K562 (cell line): ENCODE results near the gene SLC1A7. TPM values are rescaled to one million over a fixed set of nuclear protein-coding genes. Genes with fewer than 3 reads are reported as not detected.

Source experiments
- ATAC-seq: fragments of 200-7000 bp; cut with Tn5 transposase; 3 replicates; pipeline ENCODE4 v1.9.1; 2020; ENCODE audit warnings: moderate library complexity
- BruUV-seq: library from RNA; stranded (reverse); fragments of 400-500 nt; replicated peaks from 2 replicates; lab custom pipeline; 2021; lab: Mats Ljungman, UMichigan
- CTCF ChIA-PET: fragments of 300-600 bp; formaldehyde crosslinking; extraction: SDS; loops from one replicate; lab custom pipeline; 2021; ENCODE audit warnings: low intra/inter-chr PET ratio; lab: Yijun Ruan, JAX
- POLR2A ChIA-PET: fragments of 300-600, 350-650 bp; sonication (Branson Sonifier 250); formaldehyde crosslinking; extraction: SDS; loops from one replicate; lab custom pipeline; 2021; ENCODE audit warnings: antibody characterized with exemption, inconsistent platforms; lab: Yijun Ruan, JAX
- DNase-seq, 4 experiments: peaks; one replicate each; pipeline versions ENCODE4 v3.0.0 to v3.0.0-alpha.2; 2011 to 2018; ENCODE audit warnings: low spot score in 3 of 4, mixed read lengths in 3 of 4; ENCODE audit errors: extremely low read depth in 1 of 4
- FAIRE-seq: peaks from 2 replicates; lab custom pipeline; 2011; peaks lifted over from hg19 to GRCh38; lab: Jason Lieb, UNC
- H2AFZ ChIP-seq: 2 replicates; pipeline ENCODE4 v1.6.0; 2011; ENCODE audit warnings: low read depth, low read length, control low read depth, inconsistent platforms
- H3K27ac ChIP-seq: fragments of 200-600 bp; 3 replicates; pipeline ENCODE4 v1.8.0; 2011; ENCODE audit warnings: low read depth, mild to moderate bottlenecking, control low read depth, inconsistent platforms, low read length, moderate library complexity, mixed read lengths; ENCODE audit errors: extremely low read depth
- H3K27me3 ChIP-seq, 2 experiments: fragments of 300-600 bp in 1 of 2; 2 replicates in 1 of 2; 3 replicates in 1 of 2; pipeline versions ENCODE4 v1.6.0 to v1.8.0; 2011; ENCODE audit warnings: inconsistent platforms in 2 of 2, low read length in 2 of 2, mild to moderate bottlenecking in 1 of 2, mixed read lengths in 1 of 2, moderate library complexity in 1 of 2; ENCODE audit not compliant: control insufficient read depth in 2 of 2, insufficient read depth in 2 of 2
- H3K36me3 ChIP-seq: fragments of 300-600 bp; 3 replicates; pipeline ENCODE4 v1.8.0; 2011; ENCODE audit warnings: mild to moderate bottlenecking, low read length, inconsistent platforms; ENCODE audit not compliant: control insufficient read depth, insufficient read depth
- H3K4me1 ChIP-seq, 2 experiments: fragments of 200-600 bp in 1 of 2; replicated peaks in 1 of 2; 2 replicates in 1 of 2; 3 replicates in 1 of 2; pipeline versions ENCODE4 v1.5.1 to v1.8.0; 2011; ENCODE audit warnings: inconsistent platforms in 2 of 2, low read length in 2 of 2, mild to moderate bottlenecking in 1 of 2, mixed read lengths in 1 of 2, moderate library complexity in 1 of 2; ENCODE audit not compliant: control insufficient read depth in 2 of 2, insufficient read depth in 2 of 2
- H3K4me2 ChIP-seq: 2 replicates; pipeline ENCODE4 v1.6.1; 2011; ENCODE audit warnings: low read length, control low read depth, inconsistent platforms, mixed read lengths; ENCODE audit not compliant: insufficient read depth
- H3K4me3 ChIP-seq: fragments of 200-600 bp; sonication (generic), shearing (Covaris generic); 2 replicates; pipeline ENCODE4 v1.5.1; 2016; ENCODE audit warnings: control low read depth, inconsistent platforms
- H3K79me2 ChIP-seq: fragments of 200-600 bp; 3 replicates; pipeline ENCODE4 v1.8.0; 2011; ENCODE audit warnings: low read length, inconsistent platforms; ENCODE audit not compliant: control insufficient read depth, insufficient read depth
- H3K9ac ChIP-seq, 2 experiments: 2 replicates each; pipeline versions ENCODE4 v1.6.0 to v1.6.1; 2011; ENCODE audit warnings: low read depth in 2 of 2, low read length in 2 of 2, control low read depth in 1 of 2, inconsistent platforms in 1 of 2, mild to moderate bottlenecking in 1 of 2, mixed read lengths in 1 of 2; ENCODE audit not compliant: insufficient read depth in 1 of 2
- H3K9me1 ChIP-seq: one replicate; pipeline ENCODE4 v1.6.0; 2011; ENCODE audit warnings: inconsistent platforms, mild to moderate bottlenecking, low read length, moderate library complexity; ENCODE audit not compliant: control insufficient read depth, insufficient read depth
- H3K9me3 ChIP-seq: replicated peaks from 2 replicates; pipeline ENCODE4 v1.5.1; 2011; ENCODE audit warnings: low read depth, low read length, inconsistent platforms; ENCODE audit not compliant: control insufficient read depth, insufficient read depth
- H4K20me1 ChIP-seq: replicated peaks from 2 replicates; pipeline ENCODE4 v1.6.1; 2011; ENCODE audit warnings: low read length, inconsistent platforms, mixed read lengths; ENCODE audit not compliant: control insufficient read depth, insufficient read depth
- BHLHE40 ChIP-seq: IDR thresholded peaks from 2 replicates; pipeline ENCODE4 v1.6.1; 2011; ENCODE audit warnings: low read length, improper control_type of control experiment
- COPS2 ChIP-seq: fragments of 450-650 bp; conservative IDR thresholded peaks from 2 replicates; pipeline ENCODE4 v1.6.1; 2016; ENCODE audit warnings: mild to moderate bottlenecking, moderate library complexity
- CREM ChIP-seq: IDR thresholded peaks from 2 replicates; pipeline ENCODE4 v1.6.1; 2014; ENCODE audit warnings: antibody characterized with exemption, low read depth
- CTBP1 ChIP-seq: fragments of 450-650 bp; IDR thresholded peaks from 2 replicates; pipeline ENCODE4 v1.6.1; 2016; ENCODE audit warnings: borderline replicate concordance
- GABPB2 ChIP-seq: fragments of 250-450 bp; sonication (Bioruptor Pico); conservative IDR thresholded peaks from 2 replicates; pipeline ENCODE4 v1.5.1; 2021; ENCODE audit warnings: mild to moderate bottlenecking
- MYC ChIP-seq, 2 experiments: fragments of 250-450 bp in 1 of 2; sonication (Bioruptor Pico) in 1 of 2; IDR thresholded peaks; 2 replicates each; pipeline versions ENCODE4 v1.5.1 to v1.6.1; 2012 to 2021; ENCODE audit warnings: low read depth in 2 of 2, borderline replicate concordance in 1 of 2, improper control_type of control experiment in 1 of 2, low read length in 1 of 2, mild to moderate bottlenecking in 1 of 2, moderate library complexity in 1 of 2
- NR2F6 ChIP-seq: fragments of 450-650 bp; formaldehyde crosslinking; IDR thresholded peaks from 2 replicates; pipeline ENCODE4 v1.4.0; 2020; ENCODE audit warnings: mild to moderate bottlenecking
- RAD21 ChIP-seq, 2 experiments: fragments of 250-450 bp in 1 of 2; fragments of 450-650 bp in 1 of 2; sonication (Bioruptor Pico) in 1 of 2; formaldehyde crosslinking in 1 of 2; IDR thresholded peaks in 1 of 2; conservative IDR thresholded peaks in 1 of 2; 2 replicates each; pipeline versions ENCODE4 v1.4.0 to v1.8.0; 2020 to 2022; ENCODE audit warnings: mild to moderate bottlenecking in 2 of 2, moderate library complexity in 1 of 2
- ZNF311 ChIP-seq: fragments of 250-450 bp; sonication (Bioruptor Pico); IDR thresholded peaks from 2 replicates; pipeline ENCODE4 v1.4.0; 2020; ENCODE audit warnings: mild to moderate bottlenecking, moderate library complexity
- ZNF316 ChIP-seq: fragments of 450-650 bp; IDR thresholded peaks from 2 replicates; pipeline ENCODE4 v1.6.1; 2016
- WGBS: fragments of 100-300 bp; shearing (Covaris generic); methylation state at CpG from one replicate; pipeline ENCODE4 v1.1.6; 2016; ENCODE audit warnings: low coverage, mixed read lengths; ENCODE audit not compliant: insufficient coverage; ENCODE audit errors: missing lambda C conversion rate; 5-methylcytosine and 5-hydroxymethylcytosine counted together
- in situ Hi-C: fragments of 300-500 bp; cut with MboI; formaldehyde crosslinking; loops from 4 replicates; pipeline ENCODE4 v1.15.0; 2018; ENCODE audit warnings: inconsistent platforms, mixed read lengths
- intact Hi-C: fragments of 100-400 bp; cut with micrococcal nuclease; formaldehyde crosslinking; loops from 2 replicates; pipeline ENCODE4 v1.14.2; 2022
- polyA plus RNA-seq, 8 experiments: library from polyadenylated mRNA; depleted of rRNA in 4 of 8; stranded (reverse) in 5 of 8; unstranded in 3 of 8; fragments of >200 nt; fragmentation: Nextera tagmentation in 2 of 8; fragmentation: Illumina TruSeq in 1 of 8; extraction: Ambion mirVana in 2 of 8; extraction: Trizol in 1 of 8; gene quantifications; 2 replicates each; pipeline versions ENCODE4 v1.2.1 to v1.2.3, GENCODE V29; 2011 to 2014; ENCODE audit warnings: inconsistent platforms in 1 of 8, missing spikeins in 1 of 8
- total RNA-seq, 7 experiments: library from RNA; depleted of rRNA in 6 of 7; stranded (reverse); fragments of >200 nt in 6 of 7; fragmentation: Illumina TruSeq in 2 of 7; extraction: Trizol in 2 of 7; gene quantifications; 2 replicates each; pipeline versions ENCODE4 v1.2.1 to v1.2.3, GENCODE V29; 2011 to 2021; ENCODE audit warnings: low replicate concordance in 1 of 7
- TF ChIP-seq, protein P1 (sequence below), 2 experiments: IDR thresholded peaks; 2 replicates each; pipeline ENCODE4 v1.6.1; 2011; ENCODE audit warnings: borderline replicate concordance in 1 of 2, control low read depth in 1 of 2, low read depth in 1 of 2, low read length in 1 of 2, mild to moderate bottlenecking in 1 of 2, mixed read lengths in 1 of 2, moderate library complexity in 1 of 2; ENCODE audit not compliant: insufficient read depth in 1 of 2, insufficient read length in 1 of 2, poor library complexity in 1 of 2, severe bottlenecking in 1 of 2; ENCODE audit errors: extremely low read depth in 1 of 2

SLC1A7 gene
- total and polyA plus RNA-seq, 9 of the 15 experiments (the other 6 are each of a cell fraction or from before 2014, with no cell fraction given) = 0.07 TPM; not detected in 8

DNA sequence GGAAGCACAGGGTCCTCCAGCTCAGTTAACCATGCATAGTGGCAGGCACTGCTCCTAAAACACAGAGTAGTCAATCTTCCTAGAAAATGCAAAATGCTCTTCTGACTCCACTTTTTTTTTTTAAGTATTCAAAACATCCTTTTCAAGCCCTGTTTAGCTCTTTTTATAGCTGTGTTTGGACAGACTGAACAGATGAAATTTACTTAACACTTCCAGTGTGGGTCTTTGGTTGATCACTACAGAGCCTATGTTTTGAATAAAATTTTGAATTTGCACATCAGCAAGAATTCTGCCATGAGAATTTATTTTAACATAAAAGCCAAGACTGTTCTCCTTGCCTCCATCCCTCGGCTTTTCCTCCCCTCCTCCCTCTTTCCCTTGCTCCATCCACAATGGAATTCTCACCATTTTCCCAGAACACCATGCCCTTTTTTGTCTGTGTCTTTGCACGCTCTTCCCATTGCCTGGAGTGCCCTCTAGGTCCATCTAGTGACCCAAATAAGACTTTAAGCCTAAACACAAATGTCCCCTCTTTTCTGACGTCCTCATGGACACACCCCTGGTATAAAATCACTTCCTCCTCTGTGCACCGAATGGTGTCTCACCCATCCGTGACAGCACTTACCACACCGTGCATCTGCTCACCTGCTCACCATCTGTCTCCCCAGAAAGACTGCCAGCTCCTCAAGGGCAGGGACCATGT is 30.1 kb upstream of the SLC1A7 start:
- no peaks in the 10 kb centered on the region for H3K36me3 ChIP-seq
- FAIRE-seq (no peak), ATAC-seq (peak; percentile 74), DNase-seq (peak in 2 of 4 experiments; percentile 33 to 34)
- no peaks in the 10 kb centered on the region for H4K20me1 ChIP-seq
- no peaks in the 10 kb centered on the region; a peak in 2 of 5 replicates for H3K4me1 ChIP-seq
- 2% methylated on average over 6 of the region's 6 CpGs for WGBS
- H3K4me2 ChIP-seq = peak overlapping the region; percentile 43; the same call in 1 of the 2 replicates
- POLR2A ChIA-PET = interaction anchor here (0.7 to 1.7 kb wide), 4 partner anchors 10 to 241 kb away, joined by 3 to 5 read pairs (median 4); no protein-coding TSS in a partner anchor
- CTCF ChIA-PET = no interaction called here
- no peaks in the 10 kb centered on the region for H3K9me3 ChIP-seq
- no peaks in the 10 kb centered on the region for H3K9me1 ChIP-seq
- BruUV-seq = no TSS peak
- intact Hi-C loops = no loop called here
- H3K27me3 ChIP-seq = peaks cover 23 to 37% of the 10 kb centered on the region in 2 experiments
- H3K27ac ChIP-seq = no peak overlapping the region
- in situ Hi-C loops = no loop called here
- no peak overlapping the region for H3K4me3 ChIP-seq
- peak overlapping the region in 1 of 2 experiments; percentile 24; a peak in 1 of 4 replicates for H3K9ac ChIP-seq
- no peaks in the 10 kb centered on the region for H3K79me2 ChIP-seq
- peak overlapping the region; percentile 68 for H2AFZ ChIP-seq
- 0 out of 2 replicates have a peak, but pooled peaks have one; percentile 15 for TF ChIP-seq MYC (IDR thresholded peaks at IDR 0.05; ENCODE audit: low read depth, low read length)
- TF ChIP-seq MYC (CRISPR knock-in tag; IDR thresholded peaks at IDR 0.05; ENCODE audit: borderline replicate concordance, low read depth) = no peak
- no peak for TF ChIP-seq ZNF311 (CRISPR knock-in tag)
- peak; percentile 31; the same call in 1 of the 2 replicates for TF ChIP-seq ZNF316
- TF ChIP-seq, protein P1, sequence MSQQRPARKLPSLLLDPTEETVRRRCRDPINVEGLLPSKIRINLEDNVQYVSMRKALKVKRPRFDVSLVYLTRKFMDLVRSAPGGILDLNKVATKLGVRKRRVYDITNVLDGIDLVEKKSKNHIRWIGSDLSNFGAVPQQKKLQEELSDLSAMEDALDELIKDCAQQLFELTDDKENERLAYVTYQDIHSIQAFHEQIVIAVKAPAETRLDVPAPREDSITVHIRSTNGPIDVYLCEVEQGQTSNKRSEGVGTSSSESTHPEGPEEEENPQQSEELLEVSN (IDR thresholded peaks at IDR 0.05; ENCODE audit: borderline replicate concordance in 1 of 2, extremely low read depth in 1 of 2, insufficient read depth in 1 of 2, insufficient read length in 1 of 2, low read depth in 1 of 2, low read length in 1 of 2, poor library complexity in 1 of 2, severe bottlenecking in 1 of 2) = no peak
- no peak for TF ChIP-seq NR2F6 (CRISPR knock-in tag)
- TF ChIP-seq RAD21 (CRISPR knock-in tag; conservative IDR thresholded peaks at IDR 0.05 in 1 of 2, IDR thresholded peaks at IDR 0.05 in 1 of 2) = peak; percentile 36 to 68
- 0 out of 2 replicates have a peak, but pooled peaks have one; percentile 27 for TF ChIP-seq CREM
- TF ChIP-seq BHLHE40 = 0 out of 2 replicates have a peak, but pooled peaks have one; percentile 18
- TF ChIP-seq COPS2 = no peak
- TF ChIP-seq CTBP1 = peak; percentile 22; the same call in 1 of the 2 replicates
- no peak for TF ChIP-seq GABPB2 (CRISPR knock-in tag)
